Activated T-cell treated with anti-CD3 and anti-CD28 coated beads for 48 hours (primary cell): ENCODE results near the gene MNT.

Experiments
- DNase-seq: peaks from one replicate; pipeline ENCODE4 v3.0.0-alpha.2; 2020; ENCODE audit warnings: low read depth

The MNT gene

DNA sequence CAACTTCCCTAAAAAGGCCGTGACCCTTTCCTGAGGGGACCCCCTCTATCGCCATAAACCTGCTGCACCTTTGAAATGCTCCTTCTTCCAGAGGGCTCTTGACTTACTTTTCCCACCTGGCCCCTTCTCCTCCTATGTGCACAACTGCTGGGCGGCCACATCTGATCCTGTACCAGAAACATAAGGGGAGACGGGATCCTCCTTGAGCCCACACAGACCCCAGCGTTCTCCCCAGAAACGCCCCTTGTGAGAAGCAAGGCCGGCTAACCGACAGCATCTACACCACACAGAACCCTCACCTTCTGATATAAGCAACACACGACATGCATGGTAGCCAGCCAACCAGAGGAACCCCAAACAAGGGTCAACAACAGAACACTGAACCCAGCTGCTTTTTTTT, 14.2 kb upstream of the MNT start:
- no peak for DNase-seq

DNA sequence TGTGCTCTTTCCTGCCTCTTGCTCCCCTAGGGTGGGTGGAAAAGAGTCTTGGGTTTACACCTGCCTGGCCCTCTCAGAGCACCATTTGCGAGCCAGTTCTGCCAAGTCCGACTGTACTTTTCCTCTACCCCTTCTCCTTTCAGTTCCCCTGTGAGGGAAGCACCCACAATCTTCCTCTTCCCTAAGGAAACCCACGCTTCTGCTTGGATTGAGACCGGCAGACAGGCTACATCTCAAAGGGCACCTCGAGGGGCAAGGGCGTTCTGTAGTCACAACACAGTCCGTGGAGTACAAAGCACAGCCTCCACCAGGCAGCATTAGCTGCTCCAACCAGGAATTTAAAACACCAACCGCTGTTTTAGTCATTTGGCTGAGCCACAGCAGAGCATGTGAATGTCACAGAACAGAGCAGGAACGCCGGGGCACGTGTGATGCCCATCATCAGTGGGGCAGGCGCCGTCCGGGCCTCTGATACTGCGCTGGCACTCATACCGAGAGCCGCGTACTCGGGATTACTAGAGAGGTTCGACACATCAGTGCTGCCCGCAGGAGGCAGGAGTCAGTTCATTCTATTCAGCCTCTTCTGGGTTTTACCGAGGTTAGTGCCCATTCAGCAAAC, 13.7 kb upstream of the MNT start:
- no peak for DNase-seq

- no peak for DNase-seq
Observed at GRCh38 chr17:2412561-2413021, 11.7 kb upstream of the MNT start.

GRCh38 chr17:2410951-2411350, 10.1 kb upstream of the MNT start:
- DNase-seq: no peak

GRCh38 chr17:2406903-2407790, 6.3 kb upstream of the MNT start:
- no peak for DNase-seq

DNA sequence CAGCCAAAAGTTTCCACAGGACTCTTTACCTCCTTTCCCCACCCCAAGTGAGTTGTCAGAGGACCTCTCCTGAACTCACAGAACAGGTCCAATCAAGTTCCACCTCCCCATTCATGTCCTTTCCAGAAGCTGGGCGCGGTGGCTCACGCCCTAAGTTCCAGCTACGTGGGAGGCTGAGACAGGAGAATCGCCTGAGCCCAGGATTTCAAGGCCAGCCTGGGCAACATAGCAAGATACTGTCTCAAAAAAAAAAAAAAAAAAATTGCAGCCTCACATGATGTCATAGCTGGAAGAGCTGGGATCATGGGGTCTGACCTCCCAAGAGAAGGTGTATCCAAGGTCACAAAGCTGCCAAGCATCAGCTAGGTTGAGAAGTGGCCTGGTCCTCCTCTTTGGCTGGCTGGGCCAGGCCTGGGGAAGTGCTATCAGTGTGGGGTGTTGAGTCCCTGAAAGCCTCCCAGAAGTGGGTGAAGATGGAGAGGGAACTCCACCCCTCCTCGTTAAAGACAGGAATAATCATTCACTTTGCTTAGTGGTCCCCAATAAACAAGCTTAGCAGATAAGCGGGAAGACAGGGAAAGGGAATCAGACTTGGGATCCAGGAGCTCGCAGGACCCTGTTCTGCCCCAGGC, 5.5 kb upstream of the MNT start:
- no peak for DNase-seq

DNA sequence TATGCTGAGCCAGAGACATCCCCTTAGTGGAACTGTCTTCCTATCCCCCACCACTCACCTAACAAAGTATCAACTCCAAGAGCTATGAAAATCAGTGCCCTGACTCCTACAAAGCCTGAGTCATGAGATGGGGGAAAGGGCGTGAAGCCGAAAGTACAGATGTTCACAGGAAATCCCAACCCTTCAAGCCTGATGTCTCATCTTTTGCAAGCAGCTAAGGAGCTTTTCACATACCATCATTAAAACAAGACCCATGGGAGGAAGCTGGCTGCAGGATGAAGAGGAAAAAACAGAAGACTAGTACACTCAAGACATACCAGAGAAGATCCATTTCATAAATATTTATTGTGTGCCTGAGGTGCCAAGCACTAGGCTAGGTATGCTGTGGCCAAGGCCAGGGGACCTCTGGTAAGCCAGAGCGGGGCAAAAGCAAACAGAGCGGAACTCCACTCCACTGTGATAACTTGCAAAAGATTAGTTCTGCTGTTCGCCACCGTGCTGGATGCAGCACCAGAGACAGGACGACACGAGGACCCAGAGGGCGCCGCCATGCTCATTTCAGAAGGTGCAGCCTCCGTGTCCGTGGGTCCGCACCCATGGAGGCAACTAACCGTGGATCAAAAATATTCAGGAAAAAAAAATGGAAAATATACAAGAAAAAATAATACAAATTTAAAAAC, 4.5 kb upstream of the MNT start:
- DNase-seq: no peak

GRCh38 chr17:2403044-2403443, 2.2 kb upstream of the MNT start:
- no peak for DNase-seq

- no peak for DNase-seq
Observed at GRCh38 chr17:2402544-2402943, 1.7 kb upstream of the MNT start.

GRCh38 chr17:2401426-2402221, 764 bp upstream of the MNT start:
- DNase-seq: peak; percentile 98

DNA sequence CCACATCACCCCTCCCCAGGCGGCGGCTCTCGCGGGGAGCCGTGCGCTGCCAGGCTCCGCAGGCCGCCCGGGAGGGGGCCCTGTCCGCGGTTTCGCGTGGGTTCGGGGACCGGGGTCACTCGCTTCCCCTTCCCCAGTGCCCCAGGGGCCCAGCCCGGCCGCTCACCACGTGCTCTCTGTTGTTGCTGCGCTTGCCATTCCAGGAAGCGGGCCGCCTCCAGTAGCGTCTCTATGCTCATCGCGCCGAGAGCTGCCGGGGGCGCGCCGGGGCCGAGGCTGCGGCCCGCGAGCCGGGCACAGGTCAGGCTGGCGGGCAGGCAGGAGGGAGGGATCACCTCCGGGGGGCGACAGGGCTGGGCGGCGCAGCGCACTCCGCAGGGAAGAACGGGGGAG, 390 bp downstream of the MNT start:
- peak; percentile 61 for DNase-seq

DNA sequence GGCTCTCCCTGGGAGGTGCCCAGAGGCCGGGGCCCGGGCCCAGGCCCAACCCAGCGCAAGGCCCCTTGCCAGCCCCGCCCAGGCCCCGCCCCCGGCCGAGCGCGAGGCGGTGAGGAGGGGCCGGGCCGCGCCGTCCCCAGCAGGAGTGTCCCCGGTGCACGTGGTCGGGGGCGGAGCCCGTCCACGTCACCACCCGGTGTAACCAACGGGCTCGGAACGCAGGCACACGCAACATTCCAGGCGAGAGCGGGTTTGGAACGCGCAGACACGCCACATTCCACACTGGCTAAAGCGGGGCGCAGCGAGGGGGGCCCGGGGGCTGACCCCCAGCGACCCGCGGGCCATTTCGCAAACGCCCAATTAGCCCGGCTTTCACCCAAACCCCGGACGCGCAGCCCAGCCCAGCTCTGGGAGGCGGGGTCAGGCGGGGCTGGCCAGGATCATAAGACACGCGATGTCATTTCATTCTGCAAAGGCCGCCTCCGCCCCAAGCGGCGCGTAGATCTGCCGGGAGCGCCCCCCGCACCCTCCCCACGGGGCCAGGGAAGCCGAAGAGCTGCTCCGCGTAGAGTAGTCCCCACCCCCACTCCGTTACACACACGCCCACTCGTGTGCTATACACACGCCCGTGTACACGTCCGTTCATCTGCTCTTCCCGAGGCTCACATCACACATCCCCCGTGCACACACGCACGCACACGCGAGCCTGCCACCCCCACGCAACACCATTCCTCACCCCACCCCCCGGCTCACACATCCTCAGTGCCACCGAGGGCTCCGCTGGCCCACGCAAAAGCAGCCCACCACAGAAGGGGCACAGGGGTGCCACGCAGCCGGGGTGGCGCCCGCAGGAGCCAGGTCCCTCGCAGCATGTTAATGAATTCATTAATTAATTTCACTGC, 1.0 kb downstream of the MNT start:
- DNase-seq: peak; percentile 97

DNA sequence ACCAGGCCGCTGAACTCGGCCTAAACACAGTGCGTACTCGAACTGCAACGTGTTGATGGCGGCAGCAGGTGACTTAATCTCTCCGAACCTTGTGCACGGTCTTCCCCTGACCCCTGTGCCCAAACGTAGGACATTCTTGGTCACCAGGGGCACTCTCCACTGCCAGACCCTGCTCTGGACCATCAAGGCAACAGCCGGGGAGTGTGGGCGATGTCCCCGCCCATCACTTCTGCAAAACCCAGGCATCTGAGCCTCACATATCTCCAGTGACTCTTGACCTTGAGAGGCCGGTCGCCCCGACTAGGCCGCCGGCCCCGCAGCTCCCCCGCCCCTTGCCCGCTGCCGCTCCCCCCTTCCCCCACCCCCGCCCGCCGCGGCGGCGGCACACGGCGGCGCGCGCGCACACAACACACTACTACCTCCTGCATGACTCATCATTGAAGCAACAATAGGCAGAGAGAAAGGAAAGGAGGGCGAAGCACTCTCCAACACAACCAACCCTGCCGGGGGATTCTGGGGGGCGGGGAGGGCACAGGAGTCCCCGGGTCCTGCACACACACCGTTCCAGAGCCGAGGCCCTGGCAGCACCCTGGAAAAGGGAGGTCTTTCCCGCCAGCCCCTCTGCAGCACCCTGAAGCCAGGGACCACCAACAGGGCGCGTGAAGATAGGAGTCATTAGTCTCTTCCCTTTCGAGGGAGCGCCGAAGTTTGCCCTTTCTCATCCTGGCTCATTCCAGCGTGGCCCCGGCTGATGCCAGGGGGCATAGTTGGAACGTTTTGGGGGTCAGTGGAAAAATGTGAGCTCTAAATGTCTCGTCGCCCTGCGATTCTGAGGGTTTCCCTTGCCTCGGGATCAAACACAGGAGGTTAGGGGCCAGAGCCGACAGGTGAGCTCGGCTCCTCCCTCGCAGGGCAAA, 1.9 kb downstream of the MNT start:
- DNase-seq: peak; percentile 49

- DNase-seq: no peak
Observed at GRCh38 chr17:2398182-2398581, 2.7 kb downstream of the MNT start.

DNA sequence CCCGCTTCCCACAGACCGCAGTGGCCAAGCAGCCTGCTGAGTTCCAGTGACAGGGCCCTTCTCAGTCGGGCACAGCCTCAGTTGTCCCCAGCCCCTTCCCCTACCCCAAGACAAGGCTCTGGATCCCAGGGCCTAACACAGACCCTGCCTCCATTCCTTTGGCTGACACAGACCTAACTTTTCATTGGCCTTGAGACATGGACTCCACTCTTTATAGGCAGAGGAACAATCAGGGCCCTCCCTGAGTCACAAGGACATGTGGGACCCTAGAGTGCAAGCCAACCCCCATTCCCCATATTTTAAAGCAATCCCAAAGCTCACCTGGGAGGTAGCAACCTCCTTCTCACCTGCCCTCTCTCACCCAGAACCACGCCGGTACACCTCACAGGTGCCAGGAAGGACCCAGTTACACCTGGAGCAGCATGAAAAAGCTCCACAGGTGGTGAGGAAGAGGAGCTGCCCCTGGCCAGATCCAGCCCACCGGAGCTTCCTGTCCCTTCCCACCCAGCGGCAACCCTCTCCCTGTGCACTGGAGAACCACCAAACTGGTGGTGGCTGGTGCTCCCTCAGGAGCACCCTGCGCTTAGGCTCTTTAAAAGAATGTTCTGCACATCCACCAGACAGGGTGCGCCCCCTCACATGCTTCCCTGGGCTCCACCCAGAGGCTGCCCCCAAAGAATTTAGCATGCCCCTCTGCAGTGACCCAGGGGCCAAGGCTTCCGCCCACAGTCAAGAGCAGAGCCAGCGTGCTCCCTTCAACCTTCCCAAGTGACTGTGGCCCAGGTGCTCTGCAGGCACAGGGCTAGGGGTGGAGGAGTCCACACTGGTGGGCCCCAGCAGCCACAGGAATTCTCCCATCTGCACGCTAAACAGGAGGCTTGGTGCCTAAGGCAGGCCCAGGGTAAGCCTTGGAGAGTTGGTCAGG, 3.4 kb downstream of the MNT start:
- no peak for DNase-seq

DNA sequence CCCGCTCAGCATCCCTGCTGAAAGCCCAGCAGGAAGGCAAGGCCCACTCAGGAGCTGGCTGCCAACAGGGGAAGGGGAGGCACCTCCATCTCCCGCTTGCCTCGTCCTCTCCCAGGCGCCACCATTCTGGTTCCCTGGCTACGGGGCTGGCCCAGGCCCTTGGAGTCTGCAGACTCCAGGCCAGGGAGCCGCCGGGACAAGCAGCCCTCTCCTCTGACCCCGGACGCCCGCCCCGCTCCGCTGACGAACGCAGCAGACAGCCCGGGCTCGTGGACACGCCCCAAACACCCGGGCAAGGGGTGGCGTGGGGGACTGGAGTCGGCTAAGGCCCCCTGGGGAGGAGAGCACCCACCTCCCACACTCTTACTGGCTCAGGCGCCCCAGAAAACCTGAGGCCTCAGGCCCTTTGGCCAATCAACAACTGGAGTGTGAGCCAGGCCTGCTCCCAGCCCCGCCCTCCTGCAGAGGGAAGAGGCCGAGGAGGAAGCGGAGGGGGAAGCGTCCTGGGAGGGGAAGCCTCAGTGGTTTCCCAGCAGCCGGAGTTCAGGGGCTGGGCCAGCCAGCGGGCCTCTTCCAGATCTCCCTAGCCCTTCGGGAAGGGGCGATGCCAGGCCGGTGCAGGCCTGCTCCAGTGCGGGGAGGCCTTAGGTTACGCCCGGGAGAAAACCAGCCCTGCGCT, 4.2 kb downstream of the MNT start:
- DNase-seq: peak; percentile 58

- no peak for DNase-seq
Observed at GRCh38 chr17:2396192-2396567, 4.7 kb downstream of the MNT start.
